Activated naive CD4-positive, alpha-beta T cell treated with anti-CD3 and anti-CD28 coated beads for 36 hours (primary cell): ENCODE data around the gene SOWAHC. TPM values are rescaled to one million over a fixed set of nuclear protein-coding genes. Genes with fewer than 3 reads are reported as not detected.

Experiments used
- CTCF ChIA-PET: fragments of 350-600 bp; sonication (Branson Sonifier 250); formaldehyde crosslinking; loops from one replicate; lab custom pipeline; 2021; ENCODE audit warnings: antibody characterized with exemption; lab: Charles Lee
- DNase-seq: peaks from one replicate; pipeline ENCODE4 v3.0.0-alpha.2; 2020
- H3K27ac Mint-ChIP-seq: one replicate; pipeline ENCODE4 v1.8.0; 2021; ENCODE audit warnings: mild to moderate bottlenecking, mixed read lengths
- H3K27me3 Mint-ChIP-seq: one replicate; pipeline ENCODE4 v1.8.0; 2021; ENCODE audit warnings: low read depth, mixed read lengths
- H3K36me3 Mint-ChIP-seq: one replicate; pipeline ENCODE4 v1.8.0; 2021; ENCODE audit warnings: low read depth, mixed read lengths
- H3K4me1 Mint-ChIP-seq: one replicate; pipeline ENCODE4 v1.8.0; 2021; ENCODE audit warnings: low read depth, mixed read lengths
- H3K4me3 Mint-ChIP-seq: one replicate; pipeline ENCODE4 v1.8.0; 2021; ENCODE audit warnings: mild to moderate bottlenecking, moderate library complexity, mixed read lengths
- H3K9me3 Mint-ChIP-seq: one replicate; pipeline ENCODE4 v1.8.0; 2021; ENCODE audit warnings: mixed read lengths
- intact Hi-C: fragments of 100-400 bp; cut with micrococcal nuclease; formaldehyde crosslinking; loops from one replicate; pipeline ENCODE4 v1.15.1; 2023
- total RNA-seq, 2 experiments: library from RNA; stranded (reverse); gene quantifications; one replicate each; pipeline ENCODE4 v1.2.3, GENCODE V29; 2021

Gene SOWAHC
- total RNA-seq, 2 experiments from 2014 or later = 0.38 to 0.44 TPM

DNA sequence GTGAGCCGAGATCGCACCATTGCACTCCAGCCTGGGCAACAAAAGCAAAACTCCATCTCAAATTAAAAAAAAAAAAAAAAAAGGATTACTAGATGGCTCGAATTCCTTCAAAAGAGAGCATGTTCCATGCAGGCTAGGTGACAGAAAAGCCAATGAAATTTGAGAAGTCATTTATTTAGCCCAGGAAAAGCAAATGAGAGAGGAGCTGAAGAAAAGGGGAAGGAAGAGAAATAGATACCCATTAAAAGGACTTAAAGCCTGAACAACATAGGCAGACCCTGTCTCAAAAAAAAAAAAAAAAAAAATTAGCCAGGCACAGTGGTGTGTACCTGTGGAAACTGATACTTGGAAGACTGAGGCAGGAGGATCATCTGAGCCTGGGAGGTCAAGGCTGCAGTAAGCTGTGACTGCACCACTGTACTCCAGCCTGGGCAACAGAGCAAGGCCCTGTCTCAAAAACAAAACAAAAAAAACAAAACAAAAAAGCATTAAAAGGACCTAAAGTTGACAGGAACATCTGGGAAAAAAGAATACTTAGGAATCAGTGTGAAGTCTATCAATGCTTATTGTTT is 11.5 kb upstream of the SOWAHC start:
- H3K36me3 Mint-ChIP-seq = no peaks in the 10 kb centered on the region
- H3K27me3 Mint-ChIP-seq = peaks cover 21% of the 10 kb centered on the region
- CTCF ChIA-PET = no interaction called here
- no peak for DNase-seq
- H3K4me1 Mint-ChIP-seq = no peaks in the 10 kb centered on the region
- no peak overlapping the region for H3K4me3 Mint-ChIP-seq
- no peaks in the 10 kb centered on the region for H3K9me3 Mint-ChIP-seq
- intact Hi-C loops = no loop called here
- H3K27ac Mint-ChIP-seq = no peak overlapping the region

DNA sequence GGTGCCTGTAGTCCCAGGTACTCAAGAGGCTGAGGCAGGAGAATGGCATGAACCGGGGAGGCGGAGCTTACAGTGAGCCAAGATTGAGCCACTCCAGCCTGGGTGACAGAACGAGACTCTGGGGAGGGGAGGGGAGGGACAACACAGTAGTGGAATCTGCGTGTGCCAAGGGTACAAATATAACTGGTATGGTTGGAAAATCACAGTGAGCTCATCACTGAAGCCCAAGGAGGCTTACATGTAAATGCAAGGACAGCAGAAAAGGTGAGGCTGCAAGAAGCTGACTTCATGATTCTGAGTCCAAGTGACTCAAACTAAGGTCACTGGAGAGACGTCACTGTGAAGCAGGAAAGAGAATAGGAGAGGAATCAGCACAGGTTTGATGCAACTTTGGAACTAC is 9.6 kb upstream of the SOWAHC start:
- CTCF ChIA-PET = no interaction called here

DNA sequence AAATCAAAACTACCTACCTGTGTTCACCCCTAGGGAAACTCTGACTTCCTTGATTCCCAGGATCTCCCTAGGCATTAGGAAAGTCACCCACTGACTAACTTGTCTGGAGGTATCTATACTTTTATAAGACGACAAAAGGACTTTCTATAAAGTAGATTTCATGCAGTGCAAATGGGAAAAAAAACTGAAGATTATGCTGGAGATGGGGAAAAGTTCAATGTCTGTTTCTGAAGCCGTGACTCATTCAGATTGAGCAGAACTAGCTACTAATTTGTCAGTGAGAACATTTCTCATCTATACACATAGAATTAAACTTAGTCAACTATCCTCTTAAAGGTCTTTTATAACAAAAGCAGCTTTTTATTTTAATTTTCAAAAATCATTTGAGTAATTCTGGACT is 6.4 kb upstream of the SOWAHC start:
- no peak overlapping the region for H3K27ac Mint-ChIP-seq
- CTCF ChIA-PET = interaction anchor here (0.9 to 1.1 kb wide), 2 partner anchors 22 to 62 kb away, joined by 3 to 5 read pairs; no protein-coding TSS in a partner anchor
- peaks cover 46% of the 10 kb centered on the region for H3K27me3 Mint-ChIP-seq
- H3K4me1 Mint-ChIP-seq = peaks cover 8% of the 10 kb centered on the region
- intact Hi-C loops = no loop called here
- no peak overlapping the region for H3K4me3 Mint-ChIP-seq
- no peaks in the 10 kb centered on the region for H3K9me3 Mint-ChIP-seq
- no peak for DNase-seq
- H3K36me3 Mint-ChIP-seq = no peaks in the 10 kb centered on the region

More for the DNA sequence above, 9.6 kb upstream of the SOWAHC start:
- H3K4me3 Mint-ChIP-seq = no peak overlapping the region
- no peak overlapping the region for H3K27ac Mint-ChIP-seq
- H3K9me3 Mint-ChIP-seq = no peaks in the 10 kb centered on the region
- intact Hi-C loops = no loop called here
- H3K36me3 Mint-ChIP-seq = no peaks in the 10 kb centered on the region
- no peak for DNase-seq
- H3K4me1 Mint-ChIP-seq = peaks cover 6% of the 10 kb centered on the region
- H3K27me3 Mint-ChIP-seq = peaks cover 34% of the 10 kb centered on the region

DNA sequence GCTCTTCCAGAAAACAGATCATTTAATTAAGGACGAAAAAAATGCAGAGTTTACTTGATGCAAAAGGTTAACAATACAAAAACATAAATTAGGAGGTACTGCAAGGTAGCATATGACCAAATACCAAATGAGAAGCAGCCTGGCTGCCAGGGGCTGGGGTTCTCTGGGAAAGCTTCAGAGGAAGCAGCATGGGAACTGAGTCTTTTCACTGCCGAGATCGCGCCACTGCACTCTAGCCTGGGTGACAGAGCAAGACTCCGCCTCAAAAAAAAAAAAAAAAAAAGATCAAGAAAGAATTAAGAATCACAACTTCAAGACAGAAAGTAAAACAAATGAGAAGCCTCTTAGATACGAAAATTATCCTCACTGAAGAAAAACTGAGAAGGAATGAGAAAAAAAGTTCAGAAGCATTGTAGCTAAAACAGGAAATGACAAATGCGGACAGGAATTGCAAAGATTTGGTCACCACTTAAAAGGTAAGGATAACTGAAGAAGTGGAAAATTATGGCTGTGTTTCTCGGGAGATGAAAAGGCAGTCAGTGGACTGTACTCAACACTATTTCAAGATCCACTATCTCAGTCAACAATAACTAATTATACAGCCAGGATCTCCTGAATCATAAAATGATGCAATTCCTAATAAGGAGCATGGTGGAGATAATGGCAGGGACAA is 4.7 kb upstream of the SOWAHC start:
- Mint-ChIP-seq H3K4me3 (peak overlapping the region; percentile 41), H3K9me3 (no peaks in the 10 kb centered on the region), H3K27me3 (peaks cover 53% of the 10 kb centered on the region), H3K36me3 (no peaks in the 10 kb centered on the region), H3K4me1 (peaks cover 14% of the 10 kb centered on the region), H3K27ac (no peak overlapping the region)
- intact Hi-C loops = loop anchor here (5.0 to 10.0 kb wide), 5 partner anchors 65 to 895 kb away; partner anchors contain the start of genes CCDC138 and RANBP2
- no peak for DNase-seq
- CTCF ChIA-PET = interaction anchor here (0.6 to 0.7 kb wide), 2 partner anchors 63 to 88 kb away, joined by 3 to 5 read pairs; no protein-coding TSS in a partner anchor

DNA sequence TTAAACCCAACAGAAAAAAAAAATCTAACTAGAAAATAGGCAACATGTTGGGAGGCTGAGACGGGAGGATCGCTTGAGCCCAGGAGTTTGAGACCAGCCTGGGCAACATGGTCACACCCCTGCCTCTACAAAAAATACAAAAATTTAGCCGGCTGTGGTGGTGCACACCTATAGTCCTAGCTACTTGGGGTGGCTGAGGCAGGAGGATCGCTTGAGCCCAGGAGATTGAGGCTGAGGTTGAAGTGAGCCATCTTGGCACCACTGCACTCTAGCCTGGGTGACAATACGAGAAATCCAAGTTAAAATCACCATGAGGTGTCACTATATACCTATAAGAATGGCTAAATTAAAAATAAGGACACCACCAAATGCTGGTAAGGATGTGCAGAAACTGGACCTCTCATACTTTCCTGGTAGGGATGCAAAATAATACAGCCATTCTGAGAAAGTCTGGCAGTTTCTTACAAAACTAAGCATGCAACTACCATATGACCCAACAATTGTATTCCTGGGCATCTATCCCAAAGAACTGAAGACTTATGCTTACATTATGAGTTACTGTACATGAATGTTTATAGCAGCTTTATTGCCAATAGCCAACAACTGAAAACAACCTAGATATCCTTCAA is 2.6 kb upstream of the SOWAHC start:
- peaks cover 21% of the 10 kb centered on the region for H3K4me1 Mint-ChIP-seq
- no peak overlapping the region for H3K4me3 Mint-ChIP-seq
- no peaks in the 10 kb centered on the region for H3K9me3 Mint-ChIP-seq
- no peak overlapping the region for H3K27ac Mint-ChIP-seq
- intact Hi-C loops = loop anchor here (5.0 to 10.0 kb wide), 5 partner anchors 67 to 897 kb away; partner anchors contain the start of genes CCDC138 and RANBP2
- peaks cover 62% of the 10 kb centered on the region for H3K27me3 Mint-ChIP-seq
- CTCF ChIA-PET = interaction anchor here (1.2 to 1.3 kb wide), 2 partner anchors 52 to 64 kb away, joined by 3 to 4 read pairs; no protein-coding TSS in a partner anchor
- DNase-seq = no peak
- H3K36me3 Mint-ChIP-seq = no peaks in the 10 kb centered on the region

DNA sequence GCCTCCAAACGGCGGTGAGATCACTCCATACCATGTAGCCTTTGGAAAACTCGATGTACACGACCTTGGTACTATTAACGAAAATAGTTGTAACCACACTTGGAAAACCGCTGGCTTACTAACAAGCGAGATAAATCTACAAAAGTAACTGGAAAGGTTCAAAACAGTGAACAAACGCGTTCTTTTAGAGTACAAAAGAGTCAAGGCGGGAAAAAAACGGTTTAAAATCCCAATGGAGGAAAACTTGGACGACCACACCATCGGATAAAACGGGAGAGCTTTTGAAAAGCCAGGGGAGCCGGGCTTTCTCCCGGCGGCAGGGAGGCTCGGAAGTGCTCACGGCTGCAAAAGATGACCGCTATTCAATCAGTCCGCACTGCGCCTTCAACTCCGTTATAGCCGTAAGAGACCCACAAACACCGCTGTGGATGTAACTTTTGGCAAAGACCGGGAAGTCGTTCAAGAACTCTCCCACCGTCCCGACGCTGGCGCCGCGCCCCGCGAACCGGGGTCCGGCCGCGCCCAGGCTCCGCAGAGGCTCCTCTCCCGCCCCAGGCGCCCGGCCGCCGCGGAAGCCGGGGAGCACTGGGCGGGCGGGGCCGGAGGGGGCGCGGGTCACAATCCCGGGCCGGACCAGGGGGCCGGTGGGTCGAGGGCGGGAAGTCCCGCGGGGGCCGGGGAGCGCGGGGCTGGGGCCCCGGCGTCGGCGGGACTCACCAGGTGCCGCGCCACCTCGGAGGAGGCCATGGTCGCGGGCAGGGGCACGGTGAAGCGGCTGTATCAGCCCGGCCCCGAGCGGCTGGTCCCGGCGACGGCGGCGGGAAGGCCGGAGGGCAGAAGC is 863 bp upstream of the SOWAHC start:
- Mint-ChIP-seq H3K27ac (no peak overlapping the region), H3K36me3 (no peaks in the 10 kb centered on the region), H3K27me3 (peaks cover 63% of the 10 kb centered on the region), H3K4me1 (peaks cover 21% of the 10 kb centered on the region), H3K4me3 (peak overlapping the region; percentile 89), H3K9me3 (no peaks in the 10 kb centered on the region)
- intact Hi-C loops = loop anchor here (5.0 to 10.0 kb wide), 5 partner anchors 68 to 898 kb away; partner anchors contain the start of genes CCDC138 and RANBP2
- CTCF ChIA-PET = interaction anchor here (1.2 kb wide), 1 partner anchor 50 kb away, joined by 4 read pairs; no protein-coding TSS in a partner anchor
- peak; percentile 9 for DNase-seq

DNA sequence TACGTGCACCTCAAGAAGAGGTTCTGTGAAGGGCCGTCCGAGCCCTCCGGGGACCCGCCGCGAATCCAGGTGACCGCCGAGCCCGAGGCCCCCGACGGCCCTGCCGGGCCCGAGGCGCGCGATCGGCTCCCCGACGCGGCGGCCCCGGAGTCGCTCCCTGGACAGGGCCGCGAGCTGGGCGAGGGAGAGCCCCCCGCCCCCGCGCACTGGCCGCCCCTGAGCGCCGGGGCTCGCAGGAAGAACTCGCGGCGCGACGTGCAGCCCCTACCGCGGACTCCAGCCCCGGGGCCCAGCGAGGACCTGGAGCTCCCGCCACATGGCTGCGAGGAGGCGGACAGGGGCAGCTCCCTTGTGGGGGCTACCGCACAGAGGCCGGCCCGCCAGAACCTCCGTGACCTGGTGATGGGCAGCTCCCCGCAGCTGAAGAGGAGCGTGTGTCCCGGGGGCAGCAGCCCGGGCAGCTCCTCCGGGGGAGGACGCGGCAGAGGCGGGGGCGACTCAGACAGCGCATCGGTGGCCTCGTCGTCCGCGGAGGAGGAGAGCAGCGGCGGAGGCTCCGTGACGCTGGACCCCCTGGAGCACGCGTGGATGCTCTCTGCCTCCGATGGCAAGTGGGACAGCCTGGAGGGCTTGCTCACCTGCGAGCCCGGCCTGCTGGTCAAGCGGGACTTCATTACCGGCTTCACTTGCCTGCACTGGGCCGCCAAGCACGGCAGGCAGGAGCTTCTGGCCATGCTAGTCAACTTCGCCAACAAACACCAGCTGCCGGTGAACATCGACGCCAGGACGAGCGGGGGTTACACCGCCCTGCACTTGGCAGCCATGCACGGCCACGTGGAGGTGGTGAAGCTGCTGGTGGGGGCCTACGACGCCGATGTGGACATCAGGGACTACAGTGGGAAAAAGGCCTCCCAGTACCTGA is 812 bp downstream of the SOWAHC start:
- CTCF ChIA-PET = interaction anchor here (0.8 to 1.1 kb wide), 2 partner anchors 48 to 102 kb away, joined by 4 read pairs; no protein-coding TSS in a partner anchor
- Mint-ChIP-seq H3K36me3 (no peaks in the 10 kb centered on the region), H3K27ac (no peak overlapping the region), H3K4me1 (peaks cover 13% of the 10 kb centered on the region), H3K27me3 (peaks cover 59% of the 10 kb centered on the region), H3K9me3 (no peaks in the 10 kb centered on the region), H3K4me3 (no peak overlapping the region)
- no peak for DNase-seq
- intact Hi-C loops = loop anchor here (1.0 to 10.0 kb wide), 6 partner anchors 70 to 900 kb away; partner anchors contain the start of genes CCDC138 and RANBP2

DNA sequence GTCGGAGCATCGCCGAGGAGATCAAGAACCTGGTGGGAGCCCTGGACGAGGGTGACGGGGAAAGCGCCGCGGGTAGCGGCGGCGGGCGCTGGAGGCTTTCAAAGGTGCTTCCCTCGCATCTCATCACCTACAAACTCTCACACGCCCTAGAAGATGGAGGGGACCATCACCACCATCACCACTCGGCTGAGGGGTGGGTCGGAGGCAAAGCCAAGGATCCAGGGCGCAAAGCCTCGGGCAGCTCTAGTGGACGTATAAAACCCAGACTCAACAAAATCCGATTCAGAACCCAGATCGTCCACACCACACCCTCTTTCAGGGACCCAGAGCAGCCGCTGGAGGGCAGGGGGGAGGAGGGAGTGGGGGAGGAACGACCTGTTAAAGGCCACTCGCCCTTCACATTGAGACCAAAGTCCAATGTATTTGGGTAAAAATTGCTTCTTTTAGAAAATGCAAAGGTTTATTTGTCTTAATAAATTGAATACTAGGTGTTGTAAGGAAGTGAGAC is 1.5 kb downstream of the SOWAHC start:
- intact Hi-C loops = loop anchor here (10.0 kb wide), 2 partner anchors 71 to 901 kb away; partner anchors contain the start of gene RANBP2
- CTCF ChIA-PET = interaction anchor here (0.8 kb wide), 1 partner anchor 69 kb away, joined by 3 read pairs; no protein-coding TSS in a partner anchor
- H3K4me3 Mint-ChIP-seq = peak overlapping the region; percentile 46
- no peak overlapping the region for H3K27ac Mint-ChIP-seq
- no peaks in the 10 kb centered on the region for H3K9me3 Mint-ChIP-seq
- DNase-seq = no peak
- H3K36me3 Mint-ChIP-seq = no peaks in the 10 kb centered on the region
- peaks cover 13% of the 10 kb centered on the region for H3K4me1 Mint-ChIP-seq
- peaks cover 56% of the 10 kb centered on the region for H3K27me3 Mint-ChIP-seq

DNA sequence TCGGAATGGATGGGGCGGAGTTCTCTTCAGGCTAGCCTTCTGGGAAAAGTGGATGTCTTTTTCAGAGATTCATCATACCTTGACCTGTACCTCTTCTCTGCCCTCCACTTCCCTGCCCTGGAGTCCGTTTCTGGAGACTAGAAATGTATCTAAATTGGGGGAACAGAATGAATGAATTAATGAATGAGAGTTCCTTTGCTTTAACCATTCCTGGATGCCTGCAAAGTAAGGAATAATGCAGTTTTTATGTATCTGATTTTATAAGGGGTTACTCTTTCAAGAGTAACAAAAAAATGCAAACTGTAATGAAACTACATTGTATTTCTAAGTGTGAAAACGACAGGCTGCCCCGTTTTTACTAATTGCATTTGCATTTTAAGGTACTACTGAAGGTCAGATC is 2.0 kb downstream of the SOWAHC start:
- Mint-ChIP-seq H3K4me1 (peaks cover 13% of the 10 kb centered on the region), H3K36me3 (no peaks in the 10 kb centered on the region), H3K4me3 (no peak overlapping the region), H3K27ac (no peak overlapping the region), H3K9me3 (no peaks in the 10 kb centered on the region), H3K27me3 (peaks cover 51% of the 10 kb centered on the region)
- CTCF ChIA-PET = interaction anchor here (0.8 kb wide), 1 partner anchor 70 kb away, joined by 3 read pairs; no protein-coding TSS in a partner anchor
- intact Hi-C loops = loop anchor here (10.0 kb wide), 2 partner anchors 71 to 901 kb away; partner anchors contain the start of gene RANBP2
- DNase-seq = no peak

DNA sequence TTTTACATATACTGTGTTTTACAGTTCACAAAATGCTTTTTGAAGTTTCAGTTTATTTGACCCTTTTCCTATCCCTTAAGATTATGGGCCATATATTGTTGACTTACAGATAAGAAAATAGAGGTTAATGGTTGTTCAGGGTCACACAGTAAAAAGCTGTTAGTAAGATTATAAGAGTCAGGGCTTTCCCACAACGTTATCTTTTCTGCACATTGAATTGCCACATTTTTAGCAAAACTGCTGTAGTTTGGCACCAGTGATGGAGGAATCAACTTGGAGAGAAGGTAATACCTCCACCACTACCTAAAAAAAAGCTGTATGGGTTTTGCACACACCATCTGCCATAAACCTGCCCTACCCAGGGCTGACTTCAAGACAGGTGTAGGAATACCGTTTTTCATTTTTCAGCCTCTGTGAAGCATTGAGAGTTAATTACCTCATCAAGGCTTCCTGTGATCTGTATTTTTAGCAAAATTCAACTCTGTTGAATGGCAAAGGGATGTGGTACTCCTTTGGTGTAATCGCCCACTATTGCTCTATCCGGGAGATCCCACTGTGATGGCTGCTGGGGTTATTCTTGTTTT is 5.0 kb downstream of the SOWAHC start:
- Mint-ChIP-seq H3K36me3 (no peaks in the 10 kb centered on the region), H3K27ac (no peak overlapping the region), H3K9me3 (no peaks in the 10 kb centered on the region), H3K4me1 (peaks cover 7% of the 10 kb centered on the region), H3K4me3 (no peak overlapping the region), H3K27me3 (peaks cover 34% of the 10 kb centered on the region)
- CTCF ChIA-PET = no interaction called here
- no peak for DNase-seq
- intact Hi-C loops = loop anchor here (10.0 kb wide), 2 partner anchors 74 to 904 kb away; partner anchors contain the start of gene RANBP2
